ENCODE results near the gene HTRA2.

HTRA2 gene

GRCh38 chr2:74571058-74571457, 41.3 kb downstream of the HTRA2 start:
- no peak for ATAC-seq
- TF ChIP-seq PPARA (CRISPR knock-in tag; IDR thresholded peaks at IDR 0.05; ENCODE audit: borderline replicate concordance) (no peak), SNAI2 (CRISPR knock-in tag; IDR thresholded peaks at IDR 0.05) (no peak), TCF4 (CRISPR knock-in tag; IDR thresholded peaks at IDR 0.05; ENCODE audit: borderline replicate concordance) (no peak), ZNF8 (CRISPR knock-in tag; IDR thresholded peaks at IDR 0.05) (no peak), CREB5 (CRISPR knock-in tag; IDR thresholded peaks at IDR 0.05; ENCODE audit: low read depth) (no peak), CSDC2 (CRISPR knock-in tag; IDR thresholded peaks at IDR 0.05) (no peak), CSRNP3 (CRISPR knock-in tag; IDR thresholded peaks at IDR 0.05) (no peak), BACH2 (CRISPR knock-in tag; IDR thresholded peaks at IDR 0.05; ENCODE audit: borderline replicate concordance) (no peak), ESRRG (CRISPR knock-in tag; IDR thresholded peaks at IDR 0.05) (no peak), PATZ1 (CRISPR knock-in tag; IDR thresholded peaks at IDR 0.05; ENCODE audit: borderline replicate concordance) (no peak), ZNF565 (CRISPR knock-in tag; conservative IDR thresholded peaks at IDR 0.05; ENCODE audit: low read depth) (no peak), ZFP3 (CRISPR knock-in tag; IDR thresholded peaks at IDR 0.05) (no peak), ARNTL (CRISPR knock-in tag; IDR thresholded peaks at IDR 0.05; ENCODE audit: borderline replicate concordance, low read depth) (no peak), TOX (CRISPR knock-in tag; IDR thresholded peaks at IDR 0.05; ENCODE audit: borderline replicate concordance) (no peak), POU6F1 (CRISPR knock-in tag; IDR thresholded peaks at IDR 0.05; ENCODE audit: borderline replicate concordance, low read depth) (no peak), ZNF70 (CRISPR knock-in tag; IDR thresholded peaks at IDR 0.05) (no peak)

GRCh38 chr2:74572178-74572925, 42.6 kb downstream of the HTRA2 start:
- TF ChIP-seq POU6F1 (CRISPR knock-in tag; IDR thresholded peaks at IDR 0.05; ENCODE audit: borderline replicate concordance, low read depth) (no peak), PATZ1 (CRISPR knock-in tag; IDR thresholded peaks at IDR 0.05; ENCODE audit: borderline replicate concordance) (no peak), ZNF8 (CRISPR knock-in tag; IDR thresholded peaks at IDR 0.05) (no peak), ESRRG (CRISPR knock-in tag; IDR thresholded peaks at IDR 0.05) (no peak), TSHZ2 (CRISPR knock-in tag; IDR thresholded peaks at IDR 0.05) (no peak), GLIS3 (CRISPR knock-in tag; IDR thresholded peaks at IDR 0.05) (no peak), SNAI2 (CRISPR knock-in tag; IDR thresholded peaks at IDR 0.05) (no peak), CSDC2 (CRISPR knock-in tag; IDR thresholded peaks at IDR 0.05) (no peak), ISL1 (CRISPR knock-in tag; IDR thresholded peaks at IDR 0.05) (no peak), ZFP3 (CRISPR knock-in tag; IDR thresholded peaks at IDR 0.05) (no peak), TOX (CRISPR knock-in tag; IDR thresholded peaks at IDR 0.05; ENCODE audit: borderline replicate concordance) (no peak), ZC3H10 (CRISPR knock-in tag; IDR thresholded peaks at IDR 0.05) (no peak), PPARA (CRISPR knock-in tag; IDR thresholded peaks at IDR 0.05; ENCODE audit: borderline replicate concordance) (no peak), ZFP30 (CRISPR knock-in tag; IDR thresholded peaks at IDR 0.05) (no peak), ZNF565 (CRISPR knock-in tag; conservative IDR thresholded peaks at IDR 0.05; ENCODE audit: low read depth) (no peak), CREB5 (CRISPR knock-in tag; IDR thresholded peaks at IDR 0.05; ENCODE audit: low read depth) (no peak)
- no peak for ATAC-seq

Data from SK-N-SH treated with all-trans-retinoic acid at 6 μM for 48 hours (cell line).